SKM-1 treated with dmso at 0.1 percent for 144 hours (cell line): ENCODE measurements around the gene C3AR1.
"Not testable (repeated sequence)": the region's sequence is repeated elsewhere in the genome, so short reads cannot be mapped to it uniquely, and the experiment has no call there.

ENCODE experiments used
- DNase-seq: peaks from one replicate; lab custom pipeline; 2025; ENCODE audit not compliant: unreplicated experiment; lab: John Stamatoyannopoulos, UW

Gene C3AR1

DNA sequence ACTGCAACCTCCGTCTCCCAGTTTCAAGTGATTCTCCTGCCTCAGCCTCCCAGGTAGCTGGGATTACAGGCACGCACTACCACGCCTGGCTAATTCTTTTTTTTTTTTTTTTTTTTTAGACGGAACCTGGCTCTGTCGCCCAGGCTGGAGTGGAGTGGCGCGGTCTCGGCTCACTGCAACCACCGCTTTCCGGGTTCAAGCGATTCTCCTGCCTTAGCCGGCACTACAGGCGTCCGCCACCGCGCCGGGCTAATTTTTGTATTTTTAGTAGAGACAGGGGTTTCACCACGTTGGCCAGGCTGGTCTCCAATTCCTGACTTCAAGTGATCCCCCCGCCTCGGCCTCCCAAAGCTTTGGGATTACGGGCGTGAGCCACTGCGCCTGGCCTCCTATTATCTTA, 35.1 kb downstream of the C3AR1 start:
- DNase-seq: not testable (repeated sequence)

DNA sequence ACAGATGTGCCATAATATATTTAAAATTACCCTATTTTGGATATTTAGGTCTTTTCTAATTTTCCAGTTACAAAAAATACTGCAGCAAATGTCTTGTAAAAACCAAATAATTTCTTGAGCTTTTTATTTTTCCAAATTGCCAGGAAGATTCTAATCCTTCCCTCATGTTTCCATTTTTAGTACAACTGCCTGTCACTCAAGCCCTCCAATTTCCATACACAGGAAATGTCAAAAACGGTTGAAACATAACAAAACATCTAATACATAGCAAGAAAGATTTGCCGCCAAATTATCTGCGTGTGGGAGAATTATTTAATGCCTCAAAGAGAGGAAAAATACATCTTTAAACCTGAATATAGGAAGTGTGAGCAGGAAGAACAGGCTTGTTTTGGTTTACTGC, 36.0 kb downstream of the C3AR1 start:
- DNase-seq: no peak

DNA sequence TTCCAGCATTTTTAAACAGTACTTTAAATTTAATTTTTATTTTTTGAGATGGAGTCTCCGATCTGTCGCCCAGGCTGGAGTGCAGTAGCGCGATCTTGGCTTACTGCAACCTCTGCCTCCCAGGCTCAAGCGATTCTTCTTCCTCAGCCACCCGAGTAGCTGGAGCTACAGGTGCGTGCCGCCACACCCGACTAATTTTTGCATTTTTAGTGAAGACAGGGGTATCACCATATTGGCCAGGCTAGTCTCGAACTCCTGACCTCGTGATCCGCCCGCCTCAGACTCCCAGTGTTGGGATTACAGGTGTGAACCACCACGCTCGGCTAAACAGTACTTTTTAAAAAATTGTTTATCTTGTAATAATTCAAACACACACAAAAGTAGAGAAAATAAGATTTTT, 37.9 kb downstream of the C3AR1 start:
- DNase-seq: no peak

DNA sequence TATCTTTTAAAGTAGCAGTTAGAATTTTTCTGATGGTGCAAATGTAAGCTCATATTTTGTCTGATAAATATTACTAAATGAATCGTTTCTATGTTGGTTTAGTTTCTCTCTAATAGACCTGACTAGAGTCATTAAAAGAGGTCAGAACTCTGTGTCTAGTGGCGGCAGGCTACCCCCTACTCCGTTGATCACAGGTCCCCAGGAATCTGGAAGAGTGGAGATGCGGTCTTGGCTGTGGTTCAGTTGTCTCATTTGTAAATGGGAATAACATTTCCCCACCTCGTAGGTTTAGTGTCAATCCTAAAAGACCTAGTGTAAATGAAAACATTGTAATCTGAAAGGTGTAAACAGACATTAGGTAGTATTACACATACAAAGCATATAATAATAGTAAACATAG, 38.3 kb downstream of the C3AR1 start:
- DNase-seq: no peak

DNA sequence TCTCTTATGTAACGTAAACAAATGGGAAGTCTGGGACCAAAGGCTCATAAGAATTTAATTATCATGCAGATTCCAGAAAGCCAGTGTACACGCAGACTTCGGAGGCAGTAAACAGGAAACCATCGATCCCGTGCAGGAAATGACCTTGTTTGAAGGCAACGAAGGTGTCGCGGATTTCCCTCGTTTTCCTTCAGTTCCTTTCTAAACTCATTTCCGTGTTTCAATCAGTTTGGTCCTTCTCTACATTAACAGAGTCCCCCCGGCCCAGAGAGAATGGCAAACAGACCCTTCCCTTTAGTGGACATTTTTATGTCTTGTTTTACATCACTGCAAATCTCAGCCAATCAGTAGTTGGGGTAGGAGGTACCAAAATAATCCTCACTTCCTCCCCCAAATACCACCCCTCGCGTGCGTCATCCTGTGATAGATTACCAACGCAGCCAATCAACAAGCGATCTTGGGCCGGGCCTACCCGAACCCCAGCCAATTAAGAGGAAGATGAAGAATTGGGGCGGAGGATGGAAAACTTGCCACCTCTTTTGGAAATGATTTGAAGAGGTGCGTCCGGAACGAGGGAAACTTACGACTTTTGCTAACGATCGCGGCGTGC, 39.8 kb downstream of the C3AR1 start:
- peak; percentile 90 for DNase-seq

DNA sequence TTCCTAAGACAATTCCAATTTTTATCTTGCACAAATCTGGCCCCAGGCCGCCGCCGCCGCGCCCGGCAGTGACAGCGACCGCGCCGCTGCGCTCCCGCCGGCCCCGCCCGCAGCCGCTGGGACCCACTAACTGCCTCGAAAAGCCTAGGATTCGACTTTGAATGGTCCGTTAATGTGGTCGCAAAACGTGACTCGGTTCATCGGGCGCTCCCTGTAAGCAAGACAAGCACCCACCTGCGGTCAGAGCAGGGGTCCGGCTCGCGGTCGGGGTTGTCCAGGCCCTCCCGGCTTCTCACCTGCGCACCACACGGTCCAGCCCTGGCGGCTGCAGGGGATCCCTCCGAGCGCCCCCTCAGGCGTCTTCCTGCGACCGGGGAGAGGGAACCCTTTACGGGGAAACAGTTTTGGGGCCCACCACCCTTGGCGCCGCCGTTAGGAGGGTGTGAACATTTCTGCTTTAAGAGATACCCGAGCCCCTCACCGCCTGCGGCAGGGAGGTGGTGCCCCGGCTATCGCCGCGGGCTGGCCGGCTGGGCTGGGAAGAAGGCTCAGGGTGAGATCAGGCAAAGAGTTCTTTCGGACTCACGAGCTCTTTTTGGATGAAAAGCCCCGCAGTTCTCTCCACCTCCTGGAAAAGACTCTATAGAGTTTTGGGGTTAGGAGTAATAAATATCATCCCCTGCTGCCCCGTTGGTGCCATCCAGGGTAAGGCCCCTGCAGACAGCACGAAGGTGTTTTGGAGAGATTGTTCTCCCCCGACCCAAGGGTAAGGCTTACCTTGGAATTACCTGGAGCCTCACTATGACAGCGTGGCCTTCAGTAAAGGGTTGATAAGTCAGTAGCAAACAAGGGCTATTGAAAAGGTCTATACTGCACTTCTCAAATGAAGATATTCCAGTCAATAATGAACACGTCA, 47.2 kb downstream of the C3AR1 start:
- no peak for DNase-seq

DNA sequence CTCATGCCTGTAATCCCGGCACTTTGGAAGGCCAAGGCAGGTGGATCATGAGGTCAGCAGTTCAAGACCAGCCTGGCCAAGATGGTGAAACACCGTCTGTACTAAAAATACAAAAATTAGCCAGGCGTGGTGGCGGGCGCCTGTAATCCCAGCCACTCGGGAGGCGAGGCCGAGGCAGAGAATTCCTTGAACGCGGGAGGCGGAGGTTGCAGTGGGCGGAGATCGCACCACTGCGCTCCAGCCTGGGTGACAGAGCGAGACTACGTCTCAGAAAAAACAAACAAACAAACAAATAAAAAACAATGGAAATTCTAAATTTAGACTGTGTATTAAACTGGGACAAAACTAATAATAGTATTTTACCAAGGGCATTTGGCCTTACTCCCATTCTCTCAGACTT, 47.9 kb downstream of the C3AR1 start:
- DNase-seq: not testable (repeated sequence)

DNA sequence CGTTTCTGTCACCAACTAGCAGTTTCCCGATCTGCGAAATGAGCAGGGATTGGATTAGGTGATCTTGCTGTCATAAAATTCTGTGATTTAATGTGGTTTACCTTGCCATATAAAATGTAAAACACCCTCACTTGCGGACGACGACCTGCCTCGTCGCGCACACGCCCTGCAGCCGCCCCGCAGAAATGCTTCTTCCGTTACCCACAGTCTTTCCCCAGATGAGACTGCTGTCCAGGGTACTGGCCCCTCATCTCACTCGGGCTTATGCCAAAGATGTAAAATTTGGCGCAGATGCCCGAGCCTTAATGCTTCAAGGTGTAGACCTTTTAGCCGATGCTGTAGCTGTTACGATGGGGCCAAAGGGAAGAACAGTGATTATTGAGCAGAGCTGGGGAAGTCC, 51.3 kb downstream of the C3AR1 start:
- DNase-seq: no peak

DNA sequence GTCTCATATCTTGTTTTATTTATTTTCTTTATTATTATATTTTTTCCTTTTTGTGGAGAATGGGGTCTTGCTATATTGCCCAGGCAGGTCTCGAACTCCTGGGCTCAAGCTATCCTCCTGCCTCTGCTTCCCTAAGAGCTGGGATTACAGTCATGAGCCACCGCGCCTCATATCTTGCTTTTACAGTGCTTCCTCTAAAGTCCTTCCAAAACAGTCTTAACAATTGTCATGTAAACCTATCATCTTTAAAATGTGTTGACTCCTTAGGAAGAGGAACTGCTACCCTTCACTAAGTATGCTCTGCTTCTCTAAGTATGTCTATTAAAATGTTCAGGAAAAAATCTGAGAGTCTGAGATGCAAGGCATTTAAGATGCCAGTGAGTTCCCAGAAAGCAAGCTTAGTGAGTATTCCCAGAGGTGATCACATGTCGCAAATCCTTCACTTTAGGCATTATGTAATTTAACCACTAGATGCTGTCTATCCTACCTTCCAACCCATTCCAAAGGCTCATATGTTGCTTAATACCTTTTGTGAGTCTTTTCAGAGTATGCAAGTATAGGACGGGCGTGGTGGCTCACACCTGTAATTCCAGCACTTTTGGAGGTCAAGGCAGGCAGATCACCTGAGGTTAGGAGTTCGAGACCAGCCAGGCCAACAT, 53.4 kb downstream of the C3AR1 start:
- no peak for DNase-seq

DNA sequence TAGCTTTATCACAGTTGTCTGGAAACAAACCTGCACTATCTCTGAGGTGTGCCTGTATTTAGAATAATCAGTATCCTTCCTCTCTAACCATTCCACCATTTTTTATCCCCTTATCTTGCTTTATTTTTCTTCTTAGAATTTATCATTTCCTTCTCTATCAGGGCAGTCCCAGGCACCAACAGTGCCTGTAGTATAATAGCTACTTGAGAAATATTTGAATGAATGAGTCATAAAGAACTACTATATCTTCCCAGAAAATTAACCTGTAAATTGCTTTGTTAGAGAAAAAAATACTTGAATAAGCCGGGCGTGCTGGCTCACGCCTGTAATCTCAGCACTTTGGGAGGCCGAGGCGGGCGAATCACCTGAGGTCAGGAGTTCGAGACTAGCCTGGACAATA, 54.8 kb downstream of the C3AR1 start:
- DNase-seq: no peak
